ENCODE data around the gene MYOCOS. TPM values are rescaled to one million over a fixed set of nuclear protein-coding genes. Genes with fewer than 3 reads are reported as not detected.
"Not testable (repeated sequence)": the region's sequence is repeated elsewhere in the genome, so short reads cannot be mapped to it uniquely, and the experiment has no call there.

MYOCOS gene
- polyA plus RNA-seq, 1 donor from 2014 or later = 0.14 TPM

GRCh38 chr1:171606402-171606941 is 15.6 kb upstream of the MYOCOS start:
- no peaks in the 10 kb centered on the region for H3K36me3 Mint-ChIP-seq
- H3K27ac Mint-ChIP-seq = peak overlapping the region in 2 of 3 donors; percentile 28 to 79
- H3K27me3 Mint-ChIP-seq = no peaks in the 10 kb centered on the region
- no peak overlapping the region for H3K4me3 Mint-ChIP-seq
- H3K9me3 Mint-ChIP-seq = no peaks in the 10 kb centered on the region
- H3K4me1 Mint-ChIP-seq = peaks cover 2 to 6% (median 6%) of the 10 kb centered on the region in 3 donors

- Mint-ChIP-seq H3K9me3 (no peaks in the 10 kb centered on the region), H3K4me1 (peaks cover 4 to 6% (median 6%) of the 10 kb centered on the region in 3 donors), H3K36me3 (no peaks in the 10 kb centered on the region), H3K27me3 (no peaks in the 10 kb centered on the region), H3K27ac (no peak overlapping the region), H3K4me3 (no peak overlapping the region)
These were observed 11.7 kb upstream of the MYOCOS start for GRCh38 chr1:171610385-171610784.

- Mint-ChIP-seq H3K9me3 (no peaks in the 10 kb centered on the region), H3K27me3 (no peaks in the 10 kb centered on the region), H3K4me3 (no peak overlapping the region), H3K4me1 (peaks cover 2 to 5% (median 3%) of the 10 kb centered on the region in 3 donors), H3K27ac (no peak overlapping the region), H3K36me3 (no peaks in the 10 kb centered on the region)
These were observed 10.7 kb upstream of the MYOCOS start for GRCh38 chr1:171611306-171611705.

DNA sequence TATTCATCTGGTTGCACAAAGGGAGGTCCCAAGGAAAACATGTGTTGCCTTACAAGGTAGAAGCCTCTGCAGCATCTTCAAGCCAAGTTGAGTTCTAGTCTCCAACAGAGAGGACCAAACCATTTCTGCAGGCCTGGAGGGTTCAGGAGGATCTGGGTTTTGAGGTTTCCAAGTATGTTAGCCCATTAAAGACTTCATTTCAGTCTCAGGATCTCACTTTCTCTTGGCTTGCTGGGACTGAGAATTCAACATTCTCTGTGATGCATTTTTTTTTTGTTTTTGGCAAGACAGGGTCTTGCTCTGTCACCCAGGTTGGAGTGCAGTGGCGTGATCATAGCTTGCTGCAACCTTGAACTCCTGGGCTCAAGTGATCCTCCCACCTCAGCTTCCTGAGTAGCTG is 8.8 kb upstream of the MYOCOS start:
- no peak overlapping the region for H3K27ac Mint-ChIP-seq
- no peaks in the 10 kb centered on the region for H3K9me3 Mint-ChIP-seq
- H3K4me3 Mint-ChIP-seq = no peak overlapping the region
- H3K36me3 Mint-ChIP-seq = no peaks in the 10 kb centered on the region
- H3K4me1 Mint-ChIP-seq = peaks cover 0 to 2% (median 0%) of the 10 kb centered on the region in 3 donors
- no peaks in the 10 kb centered on the region for H3K27me3 Mint-ChIP-seq

DNA sequence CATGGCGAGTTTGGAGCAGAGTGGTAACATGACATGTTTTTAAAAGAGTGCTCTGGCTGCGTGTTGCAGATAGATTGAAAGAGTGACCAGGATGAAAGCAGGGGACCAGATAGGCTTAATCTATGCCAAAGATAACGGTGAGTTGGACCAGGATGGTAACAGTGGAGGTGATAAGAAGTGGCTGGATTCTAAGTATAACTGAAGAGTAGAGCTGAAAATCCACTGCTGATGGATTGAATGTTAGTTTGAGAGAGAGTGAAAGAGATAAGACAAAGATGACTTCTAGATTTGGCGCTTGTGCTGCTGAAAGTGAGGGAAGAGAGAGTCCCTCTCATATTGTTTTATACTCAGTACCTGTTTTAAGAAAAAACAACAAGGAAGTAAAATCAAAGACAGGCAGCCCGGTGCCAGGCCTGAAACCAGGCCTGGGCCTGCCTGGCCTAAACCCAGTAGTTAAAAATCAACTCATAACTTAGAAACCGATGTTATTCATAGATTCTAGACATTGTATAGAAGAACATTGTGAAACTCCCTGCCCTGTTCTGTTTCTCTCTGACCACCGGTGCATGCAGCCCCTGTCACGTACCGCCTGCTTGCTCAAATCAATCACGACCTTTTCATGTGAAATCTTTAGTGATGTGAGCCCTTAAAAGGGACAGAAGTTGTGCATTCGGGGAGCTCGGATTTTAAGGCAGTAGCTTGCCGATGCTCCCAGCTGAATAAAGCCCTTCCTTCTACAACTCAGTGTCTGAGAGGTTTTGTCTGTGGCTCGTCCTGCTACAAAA is 6.7 kb upstream of the MYOCOS start:
- not testable (repeated sequence) for H3K27me3 Mint-ChIP-seq, H3K27ac Mint-ChIP-seq, H3K9me3 Mint-ChIP-seq, H3K4me3 Mint-ChIP-seq, H3K36me3 Mint-ChIP-seq, H3K4me1 Mint-ChIP-seq

GRCh38 chr1:171616586-171616985 is 5.5 kb upstream of the MYOCOS start:
- Mint-ChIP-seq H3K9me3 (no peaks in the 10 kb centered on the region), H3K27ac (no peak overlapping the region), H3K36me3 (no peaks in the 10 kb centered on the region), H3K4me1 (peaks cover 0 to 2% (median 0%) of the 10 kb centered on the region in 3 donors), H3K4me3 (no peak overlapping the region), H3K27me3 (no peaks in the 10 kb centered on the region)

DNA sequence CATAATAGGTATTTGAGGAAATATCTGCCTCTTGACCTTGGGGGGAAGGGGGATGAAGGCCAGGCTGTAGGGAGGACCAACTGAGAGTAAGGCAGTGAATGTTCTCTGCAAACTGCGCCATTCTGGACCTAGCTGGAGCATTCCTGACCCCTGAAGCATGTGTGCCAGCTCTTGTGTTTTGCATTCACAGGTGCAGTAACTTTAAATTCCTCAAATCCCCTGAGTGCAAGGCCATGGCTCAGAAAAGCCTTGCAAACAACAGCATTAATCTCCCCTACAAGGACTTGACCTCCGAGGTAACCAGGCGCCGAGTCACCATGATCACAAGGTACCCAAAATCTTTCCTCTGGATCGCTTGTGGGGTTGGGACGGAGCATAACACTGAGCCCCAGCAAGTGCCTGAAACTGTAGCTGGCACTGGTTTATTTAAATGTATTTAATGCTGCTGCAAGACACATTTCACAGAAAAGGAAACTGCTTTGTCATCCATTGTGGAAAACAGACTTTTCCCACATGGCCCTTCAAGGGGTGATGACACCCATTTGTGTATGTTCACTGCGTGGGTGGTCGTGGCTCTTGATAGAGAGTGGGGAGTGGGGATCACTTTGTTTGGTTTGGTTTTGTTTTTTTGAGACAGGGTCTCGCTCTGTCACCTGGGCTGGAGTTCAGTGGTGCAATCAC is 1.7 kb downstream of the MYOCOS start:
- H3K27ac Mint-ChIP-seq = no peak overlapping the region
- peaks cover 5% of the 10 kb centered on the region for H3K27me3 Mint-ChIP-seq
- H3K4me3 Mint-ChIP-seq = no peak overlapping the region
- H3K36me3 Mint-ChIP-seq = no peaks in the 10 kb centered on the region
- peaks cover 0 to 2% (median 0%) of the 10 kb centered on the region in 3 donors for H3K4me1 Mint-ChIP-seq
- H3K9me3 Mint-ChIP-seq = no peaks in the 10 kb centered on the region

DNA sequence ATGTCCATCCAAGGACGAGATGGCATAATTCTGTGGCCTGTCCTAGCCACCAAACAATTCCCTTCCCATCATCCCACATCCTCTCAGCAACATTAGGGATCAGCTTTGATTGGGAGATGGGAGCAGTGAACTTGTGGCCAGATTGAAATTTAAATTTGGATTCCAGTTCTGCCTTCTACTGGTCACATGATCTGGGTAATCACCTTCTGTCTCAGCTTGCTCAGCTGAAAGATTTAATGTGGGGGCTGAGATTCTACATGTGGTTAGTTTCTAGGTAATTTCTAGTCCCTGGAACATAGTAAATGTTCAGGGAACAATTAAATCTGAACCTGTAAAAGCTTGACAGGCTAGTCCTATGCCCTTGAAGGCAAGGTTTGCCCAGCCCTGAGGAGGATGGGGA is 3.2 kb downstream of the MYOCOS start:
- peaks cover 12% of the 10 kb centered on the region for H3K27me3 Mint-ChIP-seq
- no peak overlapping the region for H3K4me3 Mint-ChIP-seq
- no peak overlapping the region for H3K27ac Mint-ChIP-seq
- H3K9me3 Mint-ChIP-seq = no peaks in the 10 kb centered on the region
- H3K36me3 Mint-ChIP-seq = no peaks in the 10 kb centered on the region
- peaks cover 0 to 2% (median 0%) of the 10 kb centered on the region in 3 donors for H3K4me1 Mint-ChIP-seq

- Mint-ChIP-seq H3K9me3 (peaks cover 0 to 4% (median 1%) of the 10 kb centered on the region in 3 donors), H3K27me3 (peaks cover 14% of the 10 kb centered on the region), H3K27ac (peak overlapping the region in 1 of 3 donors; percentile 64)
These were observed 5.0 kb downstream of the MYOCOS start for GRCh38 chr1:171627020-171627419.

DNA sequence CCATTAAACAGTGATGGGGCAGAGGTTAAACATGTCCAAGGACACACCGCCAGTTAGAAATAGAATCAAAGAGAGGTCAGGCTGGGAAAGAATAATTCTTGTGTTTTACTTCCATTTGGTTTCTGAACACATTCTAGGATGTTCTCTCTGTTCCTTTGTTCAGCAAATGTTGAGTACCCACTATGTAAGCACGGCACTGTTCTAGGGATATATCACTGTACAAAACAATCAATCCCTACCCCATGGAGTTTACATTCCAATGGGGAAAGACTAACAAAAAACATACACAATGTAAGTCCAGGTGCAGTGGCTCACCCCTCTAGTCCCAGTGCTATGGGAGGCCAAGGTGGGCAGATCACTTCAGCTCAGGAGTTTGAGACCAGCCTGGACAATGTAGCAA is 6.2 kb downstream of the MYOCOS start:
- Mint-ChIP-seq H3K4me1 (peaks cover 0 to 2% (median 0%) of the 10 kb centered on the region in 3 donors), H3K36me3 (no peaks in the 10 kb centered on the region), H3K9me3 (peaks cover 0 to 6% (median 5%) of the 10 kb centered on the region in 3 donors), H3K27me3 (peaks cover 11% of the 10 kb centered on the region), H3K27ac (no peak overlapping the region), H3K4me3 (no peak overlapping the region)

More at GRCh38 chr1:171627020-171627419, 5.0 kb downstream of the MYOCOS start:
- peaks cover 0 to 2% (median 0%) of the 10 kb centered on the region in 3 donors for H3K4me1 Mint-ChIP-seq
- no peak overlapping the region for H3K4me3 Mint-ChIP-seq
- no peaks in the 10 kb centered on the region for H3K36me3 Mint-ChIP-seq

GRCh38 chr1:171635661-171636060 is 13.6 kb downstream of the MYOCOS start:
- Mint-ChIP-seq H3K27ac (no peak overlapping the region), H3K4me3 (no peak overlapping the region), H3K9me3 (peaks cover 0 to 6% (median 5%) of the 10 kb centered on the region in 3 donors)

DNA sequence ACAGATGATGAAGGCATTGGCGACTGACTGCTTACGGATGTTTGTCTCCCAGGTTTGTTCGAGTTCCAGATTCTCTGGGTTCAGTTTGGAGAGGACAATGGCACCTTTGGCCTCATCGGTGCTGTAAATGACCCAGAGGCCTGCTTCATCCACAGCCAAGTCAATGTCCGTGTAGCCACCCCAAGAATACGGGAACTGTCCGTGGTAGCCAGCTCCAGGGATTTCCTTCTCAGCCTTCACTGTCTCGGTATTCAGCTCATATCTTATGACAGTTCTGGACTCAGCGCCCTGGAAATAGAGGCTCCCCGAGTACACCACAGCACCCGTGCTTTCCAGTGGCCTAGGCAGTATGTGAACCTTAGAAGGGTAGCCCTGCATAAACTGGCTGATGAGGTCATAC is 14.1 kb downstream of the MYOCOS start:
- Mint-ChIP-seq H3K27me3 (peaks cover 2% of the 10 kb centered on the region), H3K4me1 (no peaks in the 10 kb centered on the region), H3K36me3 (no peaks in the 10 kb centered on the region), H3K4me3 (no peak overlapping the region), H3K9me3 (peaks cover 0 to 6% (median 5%) of the 10 kb centered on the region in 3 donors), H3K27ac (no peak overlapping the region)

More at GRCh38 chr1:171635661-171636060, 13.6 kb downstream of the MYOCOS start:
- no peaks in the 10 kb centered on the region for H3K4me1 Mint-ChIP-seq
- H3K27me3 Mint-ChIP-seq = peaks cover 2% of the 10 kb centered on the region
- H3K36me3 Mint-ChIP-seq = no peaks in the 10 kb centered on the region

DNA sequence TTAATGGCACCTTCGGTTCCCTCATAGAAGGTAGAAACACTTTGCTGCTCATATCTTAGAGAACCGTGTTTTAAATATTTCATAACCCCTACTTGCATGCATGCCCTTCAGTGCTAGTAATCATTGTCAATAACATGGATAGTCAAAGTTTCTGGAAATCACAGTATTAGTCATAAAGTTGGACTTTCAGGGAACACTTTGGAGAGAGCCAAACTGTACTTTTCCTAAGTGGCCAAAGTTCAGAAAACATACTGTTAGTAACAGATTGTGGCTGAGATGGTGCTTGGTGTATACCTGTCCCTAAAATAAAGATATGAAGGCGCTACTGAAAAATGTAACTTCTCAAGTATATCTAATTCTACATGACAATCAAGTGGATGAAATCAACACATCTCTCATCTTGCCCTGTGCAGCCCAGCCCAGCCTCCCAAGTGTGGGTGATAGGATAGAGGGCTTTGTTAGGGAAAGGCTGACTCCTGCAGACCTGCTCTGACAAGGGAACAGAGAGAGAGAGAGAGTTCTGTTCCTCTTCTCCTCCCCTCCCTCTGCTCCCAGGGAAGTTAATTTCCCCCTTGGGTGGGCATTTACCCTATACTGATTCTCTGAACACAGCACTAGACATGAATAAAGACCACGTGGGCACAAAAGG is 16.0 kb downstream of the MYOCOS start:
- H3K27me3 Mint-ChIP-seq = peaks cover 2% of the 10 kb centered on the region
- no peaks in the 10 kb centered on the region for H3K9me3 Mint-ChIP-seq
- no peak overlapping the region for H3K27ac Mint-ChIP-seq
- H3K4me3 Mint-ChIP-seq = no peak overlapping the region
- no peaks in the 10 kb centered on the region for H3K4me1 Mint-ChIP-seq
- H3K36me3 Mint-ChIP-seq = no peaks in the 10 kb centered on the region

DNA sequence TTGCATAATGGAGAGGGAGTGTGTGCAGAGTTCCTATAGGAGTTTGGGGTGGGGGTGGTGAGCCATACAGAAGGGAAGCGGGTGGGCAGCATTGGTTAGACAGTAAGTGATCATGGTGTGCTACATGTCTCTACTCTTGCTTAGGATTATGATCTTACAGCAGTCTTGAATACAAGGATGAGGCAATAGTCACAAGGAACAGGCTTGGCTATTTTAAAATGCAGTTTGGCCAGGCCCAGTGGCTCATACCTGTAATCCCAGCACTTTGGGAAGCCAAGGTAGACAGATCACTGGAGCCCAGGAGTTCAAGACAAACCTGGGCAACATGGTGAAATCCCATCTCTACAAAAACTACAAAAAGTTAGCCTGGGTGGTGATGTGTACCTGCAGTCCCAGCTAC is 18.2 kb downstream of the MYOCOS start:
- no peaks in the 10 kb centered on the region for H3K9me3 Mint-ChIP-seq
- H3K27me3 Mint-ChIP-seq = peaks cover 2% of the 10 kb centered on the region
- no peaks in the 10 kb centered on the region for H3K36me3 Mint-ChIP-seq
- H3K4me1 Mint-ChIP-seq = peaks cover 0 to 3% (median 3%) of the 10 kb centered on the region in 3 donors
- H3K27ac Mint-ChIP-seq = peak overlapping the region in 1 of 3 donors; percentile 25
- H3K4me3 Mint-ChIP-seq = no peak overlapping the region
